NCI-H526 (cell line): ENCODE results near the gene TFCP2L1.
"Not testable (repeated sequence)": the region's sequence is repeated elsewhere in the genome, so short reads cannot be mapped to it uniquely, and the experiment has no call there.

Source experiments
- DNase-seq, 2 experiments: peaks; one replicate each; lab custom pipeline; 2025; lab: John Stamatoyannopoulos, UW

The TFCP2L1 gene

DNA sequence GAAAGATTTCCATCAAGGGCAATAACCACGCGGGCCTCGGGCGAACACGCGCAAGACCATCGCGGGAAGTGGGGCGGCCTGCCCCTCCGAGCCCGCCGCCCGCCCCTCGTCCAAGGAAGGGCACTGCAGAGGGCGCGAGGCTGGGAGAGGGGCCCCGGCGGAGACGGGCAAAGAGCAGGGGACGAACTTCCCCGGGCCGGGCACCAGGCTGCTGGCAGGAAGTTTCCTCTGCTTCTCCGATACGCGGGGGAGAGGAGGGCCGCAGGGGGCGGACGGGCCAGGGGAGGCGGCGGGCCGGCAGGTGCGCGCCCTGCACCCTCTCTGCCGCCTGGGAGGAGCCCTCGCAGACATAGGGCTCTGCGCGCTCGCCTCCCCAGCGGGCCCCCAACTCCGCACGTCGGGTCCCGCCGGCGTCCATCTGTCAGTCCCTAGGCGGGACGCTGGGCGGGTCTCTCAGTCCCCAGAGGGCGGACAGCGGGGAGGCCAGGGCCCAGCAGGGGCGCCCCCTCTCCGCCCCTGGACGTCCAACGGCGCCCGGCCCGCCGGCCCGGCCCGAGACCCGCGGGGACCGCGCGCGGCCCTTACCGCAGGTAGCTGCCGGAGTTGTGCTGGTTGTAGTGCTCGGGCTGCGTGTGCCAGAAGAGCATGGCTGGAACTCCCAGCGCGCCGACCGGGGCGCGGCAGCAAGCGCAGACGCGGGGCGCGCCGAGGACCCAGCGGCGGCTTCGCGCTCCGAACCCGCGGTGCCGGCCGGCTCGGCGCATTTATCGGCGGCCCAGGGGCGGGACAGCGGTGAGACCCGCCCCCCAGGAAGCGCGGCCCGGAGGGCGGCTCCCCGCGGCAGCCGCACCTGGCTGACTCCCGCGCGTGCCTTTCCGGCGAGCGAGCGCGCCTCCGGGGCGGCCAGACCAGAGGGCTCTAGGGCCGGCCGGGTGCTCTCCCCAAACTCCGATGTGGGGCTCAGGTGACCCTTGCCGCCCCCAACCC is at the start of gene TFCP2L1:
Gene TFCP2L1 (minus strand): TSS at position 740 of the 987 bp plus-strand sequence. CDS start 93 bp downstream, at position 647.
- peak; percentile 34 to 83 for DNase-seq

- DNase-seq = no peak
Observed at GRCh38 chr2:121333834-121334558, 49.0 kb upstream of the TFCP2L1 start.

- no peak for DNase-seq
Observed at GRCh38 chr2:121333231-121333630, 48.2 kb upstream of the TFCP2L1 start.

DNA sequence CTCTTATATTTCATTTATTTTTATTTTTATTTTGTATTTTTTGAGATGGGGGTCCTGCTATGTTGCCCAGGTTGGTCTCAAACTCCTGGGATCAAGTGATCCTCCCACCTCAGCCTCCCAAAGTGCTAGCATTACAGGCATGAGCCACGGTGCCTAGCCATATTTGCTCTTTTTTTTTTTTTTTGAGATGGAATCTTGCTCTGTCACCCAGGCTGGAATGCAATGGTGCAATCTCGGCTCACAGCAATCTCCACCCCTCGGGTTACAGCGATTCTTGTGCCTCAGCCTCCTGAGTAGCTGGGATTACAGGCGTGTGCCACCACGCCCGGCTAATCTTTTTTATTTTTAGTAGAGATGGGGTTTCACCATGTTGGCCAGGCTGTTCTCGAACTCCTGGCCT is 46.3 kb upstream of the TFCP2L1 start:
- not testable (repeated sequence) for DNase-seq

- no peak for DNase-seq
Observed at GRCh38 chr2:121330921-121331320, 45.9 kb upstream of the TFCP2L1 start.

GRCh38 chr2:121329786-121330185 is 44.8 kb upstream of the TFCP2L1 start:
- no peak for DNase-seq

DNA sequence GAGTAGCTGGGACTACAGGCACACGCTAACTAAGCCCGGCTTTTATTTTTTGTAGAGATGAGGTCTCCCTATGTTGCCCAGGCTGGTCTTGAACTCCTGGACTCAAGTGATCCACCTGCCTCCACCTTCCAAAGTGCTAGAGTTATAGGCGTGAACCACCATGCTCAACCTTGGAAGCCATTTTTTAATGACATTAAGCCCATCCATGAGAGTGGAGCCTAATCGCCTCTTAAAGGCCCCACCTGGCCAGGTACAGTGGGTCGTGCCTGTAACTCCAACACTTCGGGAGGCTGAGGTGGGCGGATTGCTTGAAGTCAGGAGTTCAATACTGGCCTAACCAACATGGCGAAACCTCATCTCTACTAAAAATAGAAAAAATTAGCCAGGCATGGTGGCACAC is 41.6 kb upstream of the TFCP2L1 start:
- DNase-seq = no peak

GRCh38 chr2:121324601-121325000 is 39.6 kb upstream of the TFCP2L1 start:
- no peak for DNase-seq

- DNase-seq = no peak
Observed at GRCh38 chr2:121321476-121321875, 36.5 kb upstream of the TFCP2L1 start.

DNA sequence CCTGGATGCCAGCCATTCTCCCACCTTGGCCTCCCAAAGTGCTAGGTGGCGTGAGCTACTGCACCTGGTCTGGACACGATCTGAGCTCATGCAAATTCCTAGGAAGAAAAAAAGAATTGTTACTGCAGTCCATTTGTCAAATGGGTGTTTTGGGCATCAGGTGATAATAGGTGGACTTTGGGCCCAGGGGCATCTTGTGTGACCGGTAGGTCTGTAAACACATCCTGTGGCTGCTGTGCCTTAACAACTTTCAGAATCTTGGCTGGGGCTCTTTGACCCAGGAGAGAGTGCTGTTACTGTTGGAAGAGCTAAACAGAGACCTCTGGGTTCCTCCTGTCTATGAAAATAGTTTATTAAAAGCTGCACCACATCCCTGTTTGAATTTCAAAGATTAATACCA is 34.9 kb upstream of the TFCP2L1 start:
- peak in 1 of 2 experiments; percentile 50 for DNase-seq

DNA sequence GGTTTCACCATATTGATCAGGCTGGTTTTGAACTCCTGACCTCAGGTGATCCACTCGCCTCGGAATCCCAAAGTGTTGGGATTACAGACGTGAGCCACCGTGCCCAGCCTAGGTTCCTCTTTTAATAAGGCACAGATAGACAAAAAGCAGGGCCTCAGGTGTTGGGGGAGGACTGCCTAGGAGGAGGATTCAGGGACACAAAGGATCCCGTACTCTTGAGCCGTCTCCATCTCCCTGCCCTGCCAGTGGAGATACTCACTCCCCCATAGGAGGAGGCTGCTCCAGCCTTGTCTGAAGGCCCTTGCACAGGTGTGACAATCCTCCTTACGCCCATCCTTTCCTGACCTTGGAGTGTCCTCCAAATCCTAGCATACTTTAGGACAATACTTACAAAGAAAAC is 32.0 kb upstream of the TFCP2L1 start:
- no peak for DNase-seq

DNA sequence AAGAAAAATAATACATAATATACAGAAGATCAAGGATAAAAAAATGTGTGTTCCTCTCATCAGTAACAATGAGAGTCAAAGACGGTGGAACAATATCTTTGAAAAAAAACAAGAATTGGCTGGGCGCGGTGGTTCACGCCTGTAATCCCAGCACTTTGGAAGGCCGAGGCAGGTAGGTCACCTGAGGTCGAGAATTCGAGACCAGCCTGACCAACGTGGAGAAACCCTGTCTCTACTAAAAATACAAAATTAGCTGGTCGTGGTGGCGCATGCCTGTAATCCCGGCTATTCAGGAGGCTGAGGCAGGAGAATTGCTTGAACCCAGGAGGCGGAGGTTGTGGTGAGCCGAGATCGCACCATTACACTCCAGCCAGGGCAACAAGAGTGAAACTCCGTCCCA is 28.7 kb upstream of the TFCP2L1 start:
- DNase-seq = not testable (repeated sequence)

GRCh38 chr2:121309801-121310200 is 24.8 kb upstream of the TFCP2L1 start:
- no peak for DNase-seq

GRCh38 chr2:121309323-121309722 is 24.3 kb upstream of the TFCP2L1 start:
- DNase-seq = no peak

GRCh38 chr2:121307048-121307447 is 22.0 kb upstream of the TFCP2L1 start:
- no peak for DNase-seq

GRCh38 chr2:121304941-121305340 is 19.9 kb upstream of the TFCP2L1 start:
- no peak for DNase-seq

DNA sequence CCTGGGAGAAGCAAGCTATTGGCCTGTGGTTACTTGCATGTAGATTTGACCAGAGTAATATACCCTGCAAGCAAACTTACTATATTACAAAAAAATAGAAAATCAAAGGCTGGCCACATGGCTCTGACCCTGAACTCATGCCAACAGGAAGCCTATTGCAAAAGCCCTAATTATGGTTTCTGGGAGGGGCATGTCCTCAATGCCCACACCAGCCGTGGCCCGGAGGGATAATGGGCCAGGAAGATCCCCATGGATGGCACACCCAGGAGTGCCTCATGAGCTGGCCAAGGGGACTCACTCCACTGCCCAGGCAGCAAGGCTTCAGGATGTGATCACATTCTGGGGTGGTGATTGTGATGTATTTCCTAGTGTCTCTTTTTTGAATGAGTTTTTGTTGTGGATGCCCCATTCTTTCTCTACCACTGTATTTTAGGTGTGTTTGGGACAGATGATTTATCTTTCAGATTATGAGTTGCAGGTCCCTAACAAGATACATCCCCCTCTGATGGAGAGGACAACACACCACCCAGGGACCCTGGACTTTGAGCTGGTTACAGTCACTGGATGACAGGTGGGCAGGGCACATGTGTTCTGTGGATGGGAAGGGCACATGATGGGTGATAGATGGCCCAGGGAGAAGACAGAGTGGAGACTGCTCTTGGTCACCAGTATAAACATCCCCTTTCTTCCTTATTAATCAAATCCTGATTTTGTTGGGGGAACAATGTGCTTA is 18.7 kb upstream of the TFCP2L1 start:
- DNase-seq = no peak

DNA sequence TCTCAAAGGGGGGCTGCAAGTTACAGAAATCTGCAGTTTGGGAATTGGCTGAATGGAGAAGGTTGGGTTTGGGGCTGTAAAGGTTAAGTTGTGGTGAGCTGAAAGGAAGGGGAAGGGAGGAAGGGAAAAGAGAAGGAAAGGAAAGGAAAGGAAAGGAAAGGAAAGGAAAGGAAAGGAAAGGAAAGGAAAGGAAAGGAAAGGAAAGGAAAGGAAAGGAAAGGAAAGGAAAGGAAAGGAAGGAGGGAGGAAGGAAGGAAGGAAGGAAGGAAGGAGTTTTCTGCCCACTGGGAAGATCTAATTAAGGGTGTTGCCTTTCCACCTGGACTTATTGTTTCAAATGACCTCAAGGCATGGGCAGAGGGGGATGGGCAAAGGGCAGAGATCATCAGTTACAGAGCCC is 16.2 kb upstream of the TFCP2L1 start:
- not testable (repeated sequence) for DNase-seq

DNA sequence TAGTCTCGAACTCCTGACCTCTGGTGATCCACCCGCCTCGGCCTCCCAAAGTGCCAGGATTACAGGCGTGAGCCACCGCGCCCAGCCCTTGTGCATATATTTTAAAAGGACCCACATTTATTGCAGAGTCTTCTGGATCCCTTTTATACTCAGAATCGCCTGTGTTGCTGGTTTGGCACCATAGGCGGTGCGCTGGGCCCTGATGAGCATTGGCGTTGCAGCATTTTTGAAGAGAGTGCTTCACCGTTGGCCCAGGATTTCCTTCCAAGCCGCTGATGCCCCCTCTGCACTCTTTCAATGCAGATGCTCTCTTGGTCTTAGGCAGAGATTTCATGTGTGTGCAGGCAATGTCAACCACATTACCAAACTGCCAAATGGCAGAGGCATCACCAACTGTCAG is 13.5 kb upstream of the TFCP2L1 start:
- no peak for DNase-seq

DNA sequence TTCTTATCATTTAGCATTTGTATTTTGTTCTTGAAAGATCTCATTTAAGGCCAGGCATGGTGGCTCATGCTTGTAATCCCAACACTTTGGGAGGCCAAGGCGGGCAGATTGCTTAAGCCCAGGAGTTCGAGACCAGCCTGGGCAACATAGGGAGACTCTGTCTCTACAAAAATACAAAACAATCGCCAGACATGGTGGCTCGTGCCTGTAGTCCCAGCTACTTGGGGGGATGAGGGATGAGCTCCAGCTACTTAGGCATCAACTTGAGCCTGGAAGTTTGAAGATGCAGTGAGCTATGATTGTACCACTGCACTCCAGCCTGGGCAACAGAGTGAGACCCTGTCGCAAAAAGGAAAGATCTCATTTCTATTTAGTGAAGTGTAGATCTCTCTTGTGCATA is 12.9 kb upstream of the TFCP2L1 start:
- DNase-seq = not testable (repeated sequence)

DNA sequence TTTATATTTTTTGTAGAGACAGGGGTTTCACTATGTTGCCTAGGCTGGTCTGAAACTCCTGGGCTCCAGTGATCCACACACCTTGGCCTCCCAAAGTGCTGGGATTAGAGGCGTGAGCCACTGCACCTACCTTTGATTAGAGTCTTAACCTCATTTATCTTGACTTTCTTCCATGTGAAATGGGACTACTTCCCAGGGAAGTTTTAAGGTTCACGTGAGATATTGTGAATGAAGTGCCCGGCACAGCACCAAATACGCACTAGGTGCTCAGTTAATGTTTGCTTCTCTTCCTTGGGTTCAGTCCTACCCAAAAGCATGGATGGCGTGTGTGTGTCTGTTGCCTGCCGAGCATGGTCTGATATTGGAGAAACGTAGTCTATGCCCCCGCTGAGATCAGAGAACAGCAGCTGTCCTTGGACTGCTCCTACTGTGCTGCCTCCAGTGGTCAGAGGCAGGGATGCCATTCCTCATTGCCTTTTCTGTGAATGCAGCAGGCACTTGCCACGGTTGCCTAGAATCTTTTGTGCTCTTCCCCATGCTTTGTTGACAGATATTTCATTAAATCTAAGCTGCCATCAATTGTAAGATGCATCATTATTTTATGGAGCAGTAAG is 12.3 kb upstream of the TFCP2L1 start:
- DNase-seq = peak; percentile 22 to 67
